H1 (cell line): ENCODE results near the gene C14orf132. TPM values are rescaled to one million over a fixed set of nuclear protein-coding genes. Genes with fewer than 3 reads are reported as not detected.

ENCODE experiments used
- CTCF ChIA-PET: fragments of 300-600 bp; sonication (Branson Sonifier 250); formaldehyde crosslinking; loops from one replicate; lab custom pipeline; 2021; ENCODE audit not compliant: partially characterized antibody; lab: Charles Lee
- POLR2A ChIA-PET: fragments of 300-600 bp; sonication (Branson Sonifier 250); formaldehyde crosslinking; loops from one replicate; lab custom pipeline; 2021; ENCODE audit warnings: inconsistent platforms; ENCODE audit not compliant: partially characterized antibody; lab: Charles Lee
- DNase-seq, 2 experiments: peaks; one replicate each; pipeline versions ENCODE4 v3.0.0 to v3.0.0-alpha.2; 2010 to 2022; ENCODE audit warnings: low spot score in 2 of 2, low read depth in 1 of 2, mixed read lengths in 1 of 2
- FAIRE-seq: peaks from 2 replicates; lab custom pipeline; 2011; peaks lifted over from hg19 to GRCh38; lab: Jason Lieb, UNC
- H2AFZ ChIP-seq: 2 replicates; pipeline ENCODE4 v1.8.1; 2012; ENCODE audit warnings: low read length, inconsistent platforms
- H2AK5ac ChIP-seq: 2 replicates; pipeline ENCODE4 v1.6.1; 2013; ENCODE audit warnings: low read depth, low read length
- H2BK120ac ChIP-seq: replicated peaks from 2 replicates; pipeline ENCODE3; 2013; ENCODE audit warnings: low read depth, low read length, inconsistent platforms
- H2BK12ac ChIP-seq: 2 replicates; pipeline ENCODE4 v1.6.1; 2013; ENCODE audit warnings: low read depth, low read length
- H2BK15ac ChIP-seq: 2 replicates; pipeline ENCODE4 v1.6.1; 2013; ENCODE audit warnings: low read length
- H2BK20ac ChIP-seq: 2 replicates; pipeline ENCODE4 v1.6.1; 2013; ENCODE audit warnings: low read length
- H2BK5ac ChIP-seq: 2 replicates; pipeline ENCODE4 v1.6.1; 2013; ENCODE audit warnings: low read depth, low read length
- H3K14ac ChIP-seq: 2 replicates; pipeline ENCODE4 v1.6.1; 2013; ENCODE audit warnings: inconsistent platforms; ENCODE audit not compliant: insufficient read length
- H3K18ac ChIP-seq: 2 replicates; pipeline ENCODE4 v1.6.1; 2013; ENCODE audit warnings: low read length; ENCODE audit errors: extremely low read depth
- H3K23ac ChIP-seq: 2 replicates; pipeline ENCODE4 v1.6.1; 2013; ENCODE audit warnings: inconsistent platforms; ENCODE audit not compliant: insufficient read length
- H3K23me2 ChIP-seq: 2 replicates; pipeline ENCODE4 v1.6.1; 2013; ENCODE audit warnings: low read depth, low read length
- H3K27ac ChIP-seq: 2 replicates; pipeline ENCODE4 v1.6.1; 2011; ENCODE audit warnings: low read depth, low read length, inconsistent platforms
- H3K27me3 ChIP-seq, 4 experiments: replicated peaks in 1 of 4; 1 replicate in 1 of 4; 2 replicates in 3 of 4; pipeline versions ENCODE4 v1.6.1 to v1.8.1; 2011 to 2013; ENCODE audit warnings: low read length in 3 of 4, mild to moderate bottlenecking in 3 of 4, inconsistent platforms in 2 of 4, mixed read lengths in 2 of 4, moderate library complexity in 1 of 4; ENCODE audit not compliant: control insufficient read depth in 3 of 4, insufficient read depth in 3 of 4; ENCODE audit errors: extremely low read depth in 1 of 4
- H3K36me3 ChIP-seq, 4 experiments: 2 replicates each; pipeline versions ENCODE4 v1.6.1 to v1.8.1; 2011 to 2013; ENCODE audit warnings: mild to moderate bottlenecking in 4 of 4, low read length in 3 of 4, moderate library complexity in 2 of 4, control low read depth in 1 of 4, inconsistent platforms in 1 of 4; ENCODE audit not compliant: insufficient read depth in 4 of 4, control insufficient read depth in 2 of 4
- H3K4ac ChIP-seq: replicated peaks from 2 replicates; pipeline ENCODE3; 2013; ENCODE audit warnings: low read length, low read depth, mixed read lengths, inconsistent platforms; ENCODE audit not compliant: insufficient read length
- H3K4me1 ChIP-seq, 4 experiments: replicated peaks in 1 of 4; 1 replicate in 1 of 4; 2 replicates in 3 of 4; pipeline versions ENCODE4 v1.6.1 to v1.8.1; 2011 to 2013; ENCODE audit warnings: low read length in 3 of 4, inconsistent platforms in 2 of 4, mixed read lengths in 1 of 4; ENCODE audit not compliant: insufficient read depth in 4 of 4, control insufficient read depth in 3 of 4
- H3K4me2 ChIP-seq, 2 experiments: 2 replicates each; pipeline versions ENCODE4 v1.6.1 to v1.8.1; 2011 to 2013; ENCODE audit warnings: low read depth in 2 of 2, low read length in 2 of 2, control low read depth in 1 of 2, inconsistent platforms in 1 of 2, mild to moderate bottlenecking in 1 of 2; ENCODE audit not compliant: insufficient read depth in 1 of 2
- H3K4me3 ChIP-seq, 4 experiments: fragments of 200-600, 300-600 bp in 1 of 4; sonication (generic), shearing (Covaris generic), sonication (Bioruptor Twin) in 1 of 4; 2 replicates each; pipeline versions ENCODE4 v1.5.1 to v1.8.1; 2011 to 2016; ENCODE audit warnings: low read length in 4 of 4, low read depth in 3 of 4, control low read depth in 2 of 4, inconsistent platforms in 2 of 4, mild to moderate bottlenecking in 2 of 4, mixed read lengths in 1 of 4, moderate library complexity in 1 of 4; ENCODE audit not compliant: insufficient read depth in 2 of 4; ENCODE audit errors: extremely low read depth in 1 of 4
- H3K56ac ChIP-seq: replicated peaks from 2 replicates; pipeline ENCODE3; 2013; ENCODE audit warnings: low read depth, mild to moderate bottlenecking, mixed read lengths, low read length, inconsistent platforms; ENCODE audit not compliant: insufficient read length
- H3K79me1 ChIP-seq: 2 replicates; pipeline ENCODE4 v1.6.1; 2013; ENCODE audit warnings: low read depth, low read length, control low read depth
- H3K79me2 ChIP-seq, 2 experiments: 2 replicates each; pipeline versions ENCODE4 v1.6.1 to v1.8.1; 2012 to 2013; ENCODE audit warnings: low read length in 2 of 2, mild to moderate bottlenecking in 2 of 2, inconsistent platforms in 1 of 2; ENCODE audit not compliant: insufficient read depth in 2 of 2, control insufficient read depth in 1 of 2
- H3K9ac ChIP-seq, 4 experiments: replicated peaks in 1 of 4; 1 replicate in 1 of 4; 2 replicates in 3 of 4; pipeline versions ENCODE4 v1.6.1 to v1.8.1; 2011 to 2013; ENCODE audit warnings: low read depth in 3 of 4, low read length in 3 of 4, control low read depth in 2 of 4, mild to moderate bottlenecking in 2 of 4, moderate library complexity in 2 of 4, inconsistent platforms in 1 of 4; ENCODE audit errors: extremely low read depth in 1 of 4
- H3K9me3 ChIP-seq, 2 experiments: 2 replicates each; pipeline versions ENCODE4 v1.6.1 to v1.8.1; 2012 to 2013; ENCODE audit warnings: mild to moderate bottlenecking in 2 of 2, moderate library complexity in 2 of 2, control low read depth in 1 of 2, inconsistent platforms in 1 of 2, low read depth in 1 of 2, low read length in 1 of 2, mixed read lengths in 1 of 2; ENCODE audit not compliant: insufficient read depth in 2 of 2
- H4K20me1 ChIP-seq, 2 experiments: replicated peaks in 1 of 2; 2 replicates each; pipeline versions ENCODE3 to v1.8.1; 2011 to 2013; ENCODE audit warnings: inconsistent platforms in 2 of 2, low read length in 2 of 2, mild to moderate bottlenecking in 1 of 2; ENCODE audit not compliant: insufficient read depth in 2 of 2, control insufficient read depth in 1 of 2
- H4K5ac ChIP-seq: 2 replicates; pipeline ENCODE4 v1.6.1; 2013; ENCODE audit warnings: low read length, low read depth, mixed read lengths, inconsistent platforms; ENCODE audit not compliant: insufficient read length
- H4K8ac ChIP-seq: 2 replicates; pipeline ENCODE4 v1.8.0; 2013; ENCODE audit warnings: mild to moderate bottlenecking, moderate library complexity, low read length, inconsistent platforms; ENCODE audit not compliant: insufficient read depth; ENCODE audit errors: extremely low read depth
- H4K91ac ChIP-seq: replicated peaks from 2 replicates; pipeline ENCODE3; 2013; ENCODE audit warnings: low read length, mixed read lengths, inconsistent platforms; ENCODE audit not compliant: insufficient read length
- ATF2 ChIP-seq: IDR thresholded peaks from 2 replicates; pipeline ENCODE4 v1.6.1; 2012; ENCODE audit warnings: low read length, inconsistent platforms
- CBX5 ChIP-seq: fragments of 300-800, 300-1000 bp; sonication (generic); IDR thresholded peaks from 2 replicates; pipeline ENCODE4 v1.7.1; 2016; ENCODE audit warnings: antibody characterized with exemption, low read length, low read depth
- CTBP2 ChIP-seq: IDR thresholded peaks from 2 replicates; pipeline ENCODE4 v1.7.0; 2011; ENCODE audit warnings: borderline replicate concordance, mild to moderate bottlenecking, moderate library complexity, mixed read lengths, low read length; ENCODE audit not compliant: insufficient read depth, insufficient read length
- EP300 ChIP-seq, 2 experiments: IDR thresholded peaks; 1 replicate in 1 of 2; 2 replicates in 1 of 2; pipeline ENCODE4 v1.6.1; 2011 to 2012; ENCODE audit warnings: low read depth in 2 of 2, low read length in 2 of 2, mild to moderate bottlenecking in 2 of 2, borderline replicate concordance in 1 of 2, inconsistent platforms in 1 of 2, moderate library complexity in 1 of 2
- KDM1A ChIP-seq: fragments of 200-600, 300-600 bp; sonication (generic); IDR thresholded peaks from 2 replicates; pipeline ENCODE4 v1.7.1; 2016; ENCODE audit warnings: mild to moderate bottlenecking, low read length, borderline replicate concordance
- KDM4A ChIP-seq: IDR thresholded peaks from one replicate; pipeline ENCODE4 v1.7.1; 2012; ENCODE audit warnings: low read depth, mild to moderate bottlenecking, moderate library complexity, low read length, inconsistent platforms; ENCODE audit not compliant: severe bottlenecking
- MAX ChIP-seq: IDR thresholded peaks from 2 replicates; pipeline ENCODE4 v1.6.1; 2012; ENCODE audit warnings: inconsistent platforms
- SIRT6 ChIP-seq: IDR thresholded peaks from one replicate; pipeline ENCODE4 v1.7.1; 2012; ENCODE audit warnings: low read length, inconsistent platforms
- SIX5 ChIP-seq: IDR thresholded peaks from 2 replicates; pipeline ENCODE4 v1.6.1; 2011; ENCODE audit warnings: mild to moderate bottlenecking, low read depth, low read length
- SP2 ChIP-seq: IDR thresholded peaks from 2 replicates; pipeline ENCODE4 v1.6.1; 2012; ENCODE audit warnings: mild to moderate bottlenecking, low read length, inconsistent platforms
- TAF1 ChIP-seq: IDR thresholded peaks from 2 replicates; pipeline ENCODE4 v1.6.1; 2011; ENCODE audit warnings: mild to moderate bottlenecking, low read depth, low read length
- TBP ChIP-seq: IDR thresholded peaks from 2 replicates; pipeline ENCODE4 v1.6.1; 2011; ENCODE audit warnings: low read depth, low read length, improper control_type of control experiment
- YY1 ChIP-seq: IDR thresholded peaks from 2 replicates; pipeline ENCODE4 v1.6.1; 2011; ENCODE audit warnings: low read depth, mild to moderate bottlenecking, low read length
- WGBS, 2 experiments: shearing (Covaris generic) in 1 of 2; methylation state at CpG; one replicate each; pipeline versions ENCODE4 v1.1.6 to v1.1.7; 2013 to 2015; ENCODE audit warnings: low lambda C conversion rate in 2 of 2, mixed read lengths in 2 of 2, inconsistent platforms in 1 of 2, low coverage in 1 of 2, missing lambda C conversion rate in 1 of 2; ENCODE audit not compliant: insufficient replicate concordance in 2 of 2, insufficient coverage in 1 of 2, insufficient read length in 1 of 2; ENCODE audit errors: extremely low coverage in 1 of 2, missing lambda C conversion rate in 1 of 2; 5-methylcytosine and 5-hydroxymethylcytosine counted together
- polyA plus RNA-seq, 7 experiments: library from polyadenylated mRNA; depleted of rRNA in 3 of 7; stranded (reverse) in 5 of 7; unstranded in 2 of 7; fragments of >200 nt in 5 of 7; fragments of 200-250 nt in 2 of 7; gene quantifications; 1 replicate in 5 of 7; 2 replicates in 1 of 7; 4 replicates in 1 of 7; pipeline versions ENCODE4 v1.2.1 to v1.2.3, GENCODE V29; 2011 to 2013; ENCODE audit warnings: missing spikeins in 2 of 7, mixed read lengths in 2 of 7
- total RNA-seq: library from RNA; stranded (reverse); fragmentation: NEBNext Ultra II Directional; extraction: Animal tissue kit (Norgen Biotek cat#: 25700); gene quantifications from 2 replicates; pipeline ENCODE4 v1.2.1, GENCODE V29; 2021

Gene C14orf132
- total and polyA plus RNA-seq, 2 of the 8 experiments (the other 6 are each of a cell fraction or from before 2014, with no cell fraction given) = 11.7 to 32.5 TPM

- H3K79me1 ChIP-seq = peaks cover 9% of the 10 kb centered on the region
- no peaks in the 10 kb centered on the region for H3K9me3 ChIP-seq
- no peaks in the 10 kb centered on the region for H3K27me3 ChIP-seq
- no peak overlapping the region for H2BK12ac ChIP-seq
- no peak overlapping the region for H3K56ac ChIP-seq
- H3K14ac ChIP-seq = no peak overlapping the region
- H2BK5ac ChIP-seq = no peak overlapping the region
- no peak overlapping the region for H4K5ac ChIP-seq
- POLR2A ChIA-PET = interaction anchor here (0.6 to 1.4 kb wide), 3 partner anchors 16 to 157 kb away, joined by 3 read pairs; no protein-coding TSS in a partner anchor
- no peak overlapping the region for H4K8ac ChIP-seq
- no peaks in the 10 kb centered on the region for H3K36me3 ChIP-seq
- H2AFZ ChIP-seq = no peak overlapping the region
- DNase-seq = no peak
- no peaks in the 10 kb centered on the region for H3K4me1 ChIP-seq
- no peaks in the 10 kb centered on the region for H3K79me2 ChIP-seq
- 94% methylated on average over 5 of the region's 5 CpGs; no CpG with 5 or more reads in 1 of the 2 experiments for WGBS, 2 experiments
- no peaks in the 10 kb centered on the region; the same call in 1 of the 2 replicates for H3K23me2 ChIP-seq
- no peak overlapping the region for H3K27ac ChIP-seq
- no peak overlapping the region for H3K18ac ChIP-seq
- H3K4me3 ChIP-seq = no peak overlapping the region
- no peak overlapping the region for H3K4ac ChIP-seq
- H4K91ac ChIP-seq = no peak overlapping the region
- H4K20me1 ChIP-seq = peaks cover 4 to 17% of the 10 kb centered on the region in 2 experiments
- no peak overlapping the region for H3K9ac ChIP-seq
- no peak overlapping the region for H3K23ac ChIP-seq
- no peak overlapping the region for H2BK15ac ChIP-seq
- CTCF ChIA-PET = interaction anchor here (0.7 to 4.1 kb wide), 9 partner anchors 10 to 971 kb away, joined by 3 to 18 read pairs (median 4); no protein-coding TSS in a partner anchor
- H3K4me2 ChIP-seq = no peak overlapping the region
- no peak overlapping the region for H2BK120ac ChIP-seq
- no peak for FAIRE-seq
- H2BK20ac ChIP-seq = no peak overlapping the region
- H2AK5ac ChIP-seq = no peak overlapping the region
- TF ChIP-seq CTBP2 (no peak), SIRT6 (no peak), KDM1A (no peak), EP300 (IDR thresholded peaks at IDR 0.05; ENCODE audit: borderline replicate concordance in 1 of 2, low read depth in 2 of 2, low read length in 2 of 2) (no peak), ATF2 (no peak), CBX5 (no peak), KDM4A (no peak), SP2 (no peak), SIX5 (no peak), TAF1 (no peak), MAX (no peak), TBP (no peak), YY1 (no peak)
These were observed 27.8 kb downstream of the C14orf132 start for GRCh38 chr14:96066976-96067375.
